Measurements from ENCODE around the gene NCS1. TPM values are rescaled to one million over a fixed set of nuclear protein-coding genes. Genes with fewer than 3 reads are reported as not detected.

The NCS1 gene
- total RNA-seq, 1 experiment from 2014 or later = not detected

- H3K4me2 ChIP-seq (ENCODE audit: low read depth, low read length, poor library complexity, severe bottlenecking) = no peak overlapping the region
- H3K36me3 ChIP-seq (ENCODE audit: insufficient read depth, low read length) = no peaks in the 10 kb centered on the region
- no peak overlapping the region for H2AFZ ChIP-seq (ENCODE audit: low read length)
- no peaks in the 10 kb centered on the region for H3K9me2 ChIP-seq (replicated peaks; ENCODE audit: insufficient read depth, low read length)
- H3K79me2 ChIP-seq (ENCODE audit: low read length) = no peaks in the 10 kb centered on the region
- H4K20me1 ChIP-seq (ENCODE audit: insufficient read depth, low read depth, low read length) = no peaks in the 10 kb centered on the region
- DNase-seq = no peak
- H3K9ac ChIP-seq (ENCODE audit: low read length) = no peak overlapping the region
- H3K27me3 ChIP-seq (ENCODE audit: low read length) = no peaks in the 10 kb centered on the region
- no peaks in the 10 kb centered on the region for H3K4me1 ChIP-seq (ENCODE audit: low read length)
- no peak overlapping the region for H3K4me3 ChIP-seq (ENCODE audit: low read length)
- no peaks in the 10 kb centered on the region for H3K9me3 ChIP-seq (ENCODE audit: low read length)
- H3K27ac ChIP-seq (ENCODE audit: low read length) = no peak overlapping the region
Observed at GRCh38 chr9:130204341-130204740, 32.1 kb downstream of the NCS1 start.

DNA sequence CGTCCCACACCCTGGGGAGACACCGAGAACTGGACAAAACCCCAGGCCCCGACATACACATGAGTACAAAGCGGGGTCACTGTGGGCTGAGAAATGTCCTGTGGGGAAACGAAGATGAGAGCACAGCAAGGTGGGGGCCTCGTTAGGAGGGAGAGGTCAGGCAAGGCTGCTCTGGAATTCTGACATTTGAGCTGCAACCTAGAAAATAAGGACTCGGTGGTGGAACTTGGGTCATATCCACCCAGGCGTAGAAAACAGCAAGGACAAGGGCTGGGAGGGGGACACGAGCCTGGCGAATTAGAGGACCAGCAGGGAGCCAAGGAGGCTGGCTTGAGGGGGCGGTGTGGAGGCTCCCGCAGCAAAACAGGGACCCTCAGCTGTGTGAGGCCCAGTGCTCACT lies 32.8 kb downstream of the NCS1 start:
- no peak overlapping the region for H3K4me3 ChIP-seq (ENCODE audit: low read length)
- H3K4me1 ChIP-seq (ENCODE audit: low read length) = no peaks in the 10 kb centered on the region
- H3K79me2 ChIP-seq (ENCODE audit: low read length) = no peaks in the 10 kb centered on the region
- no peak overlapping the region for H3K9ac ChIP-seq (ENCODE audit: low read length)
- DNase-seq = no peak
- no peaks in the 10 kb centered on the region for H3K9me2 ChIP-seq (replicated peaks; ENCODE audit: insufficient read depth, low read length)
- H3K27ac ChIP-seq (ENCODE audit: low read length) = no peak overlapping the region
- no peaks in the 10 kb centered on the region for H3K36me3 ChIP-seq (ENCODE audit: insufficient read depth, low read length)
- no peaks in the 10 kb centered on the region for H3K9me3 ChIP-seq (ENCODE audit: low read length)
- H3K4me2 ChIP-seq (ENCODE audit: low read depth, low read length, poor library complexity, severe bottlenecking) = no peak overlapping the region
- no peaks in the 10 kb centered on the region for H3K27me3 ChIP-seq (ENCODE audit: low read length)
- H2AFZ ChIP-seq (ENCODE audit: low read length) = no peak overlapping the region
- no peaks in the 10 kb centered on the region for H4K20me1 ChIP-seq (ENCODE audit: insufficient read depth, low read depth, low read length)

- H3K4me1 ChIP-seq (ENCODE audit: low read length) = no peaks in the 10 kb centered on the region
- no peaks in the 10 kb centered on the region for H3K9me2 ChIP-seq (replicated peaks; ENCODE audit: insufficient read depth, low read length)
- no peaks in the 10 kb centered on the region for H4K20me1 ChIP-seq (ENCODE audit: insufficient read depth, low read depth, low read length)
- H3K9ac ChIP-seq (ENCODE audit: low read length) = no peak overlapping the region
- no peaks in the 10 kb centered on the region for H3K36me3 ChIP-seq (ENCODE audit: insufficient read depth, low read length)
- H2AFZ ChIP-seq (ENCODE audit: low read length) = no peak overlapping the region
- no peak overlapping the region for H3K27ac ChIP-seq (ENCODE audit: low read length)
- H3K4me3 ChIP-seq (ENCODE audit: low read length) = no peak overlapping the region
- no peak overlapping the region for H3K4me2 ChIP-seq (ENCODE audit: low read depth, low read length, poor library complexity, severe bottlenecking)
- no peaks in the 10 kb centered on the region for H3K9me3 ChIP-seq (ENCODE audit: low read length)
- no peaks in the 10 kb centered on the region for H3K27me3 ChIP-seq (ENCODE audit: low read length)
- DNase-seq = no peak
- H3K79me2 ChIP-seq (ENCODE audit: low read length) = no peaks in the 10 kb centered on the region
Observed at GRCh38 chr9:130205912-130206311, 33.7 kb downstream of the NCS1 start.

DNA sequence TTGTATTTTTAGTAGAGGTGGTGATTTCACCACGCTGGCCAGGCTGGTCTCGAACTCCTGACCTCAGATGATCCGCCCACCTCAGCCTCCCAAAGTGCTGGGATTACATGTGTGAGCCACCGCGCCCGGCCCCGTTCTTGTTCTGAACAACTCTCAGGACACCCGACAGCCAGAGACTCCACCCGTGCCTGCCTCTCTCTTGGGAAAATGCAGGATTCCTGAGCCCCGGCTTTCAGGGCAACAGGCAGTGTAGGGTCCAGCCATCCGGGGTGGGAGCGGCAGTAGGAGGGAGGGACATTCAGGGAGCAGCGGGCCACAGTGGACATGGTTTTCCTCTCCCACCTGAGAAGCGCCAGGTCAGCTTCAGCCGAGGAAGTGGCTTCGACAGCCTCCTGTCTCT lies 34.4 kb downstream of the NCS1 start:
- no peaks in the 10 kb centered on the region for H3K36me3 ChIP-seq (ENCODE audit: insufficient read depth, low read length)
- no peak overlapping the region for H3K27ac ChIP-seq (ENCODE audit: low read length)
- no peaks in the 10 kb centered on the region; the same call in 1 of the 2 replicates for H3K4me1 ChIP-seq (ENCODE audit: low read length)
- H3K9me2 ChIP-seq (replicated peaks; ENCODE audit: insufficient read depth, low read length) = no peaks in the 10 kb centered on the region
- H2AFZ ChIP-seq (ENCODE audit: low read length) = no peak overlapping the region
- H3K9me3 ChIP-seq (ENCODE audit: low read length) = no peaks in the 10 kb centered on the region
- no peak for DNase-seq
- H4K20me1 ChIP-seq (ENCODE audit: insufficient read depth, low read depth, low read length) = no peaks in the 10 kb centered on the region
- no peak overlapping the region for H3K9ac ChIP-seq (ENCODE audit: low read length)
- no peak overlapping the region for H3K4me3 ChIP-seq (ENCODE audit: low read length)
- no peaks in the 10 kb centered on the region for H3K79me2 ChIP-seq (ENCODE audit: low read length)
- H3K4me2 ChIP-seq (ENCODE audit: low read depth, low read length, poor library complexity, severe bottlenecking) = no peak overlapping the region
- H3K27me3 ChIP-seq (ENCODE audit: low read length) = no peaks in the 10 kb centered on the region

DNA sequence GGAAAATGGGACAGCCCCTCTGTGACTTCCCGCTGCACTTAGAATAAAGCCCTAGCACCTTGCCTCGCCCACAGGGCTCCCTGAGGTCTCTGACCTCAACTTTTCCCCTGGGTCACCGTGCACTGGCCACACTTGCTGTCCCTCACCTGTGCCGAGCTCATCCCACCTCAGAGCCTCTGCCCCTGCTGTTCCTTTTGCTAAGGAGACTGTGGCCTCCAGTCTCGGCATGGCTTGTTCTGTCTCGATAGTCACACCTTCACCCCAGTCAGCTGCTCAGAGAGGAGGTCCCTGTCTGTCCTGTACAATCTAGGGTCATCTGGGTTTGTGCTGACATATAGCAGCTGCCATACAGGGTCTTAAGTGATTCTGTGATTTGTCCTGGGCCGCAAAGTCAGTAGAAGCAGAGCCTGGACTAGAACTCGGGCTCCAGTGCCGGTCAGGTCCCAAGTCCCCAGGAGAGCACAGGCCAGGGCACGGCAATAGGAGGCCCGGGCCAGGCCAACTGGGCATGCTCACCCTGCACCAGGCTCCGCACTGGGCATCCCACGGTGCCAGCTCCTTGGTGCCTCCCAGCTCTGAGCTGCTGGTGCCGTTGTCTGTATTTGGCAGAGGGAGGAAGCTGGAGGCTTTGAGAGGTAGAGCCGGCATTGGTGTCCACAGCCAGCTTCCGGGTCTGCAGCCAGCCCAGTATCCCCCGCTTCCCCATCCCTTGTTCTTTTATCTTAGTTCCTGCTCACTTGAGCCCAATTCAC lies 35.2 kb downstream of the NCS1 start:
- Histone ChIP-seq H3K4me2 (ENCODE audit: low read depth, low read length, poor library complexity, severe bottlenecking) (no peak overlapping the region), H3K9ac (ENCODE audit: low read length) (no peak overlapping the region), H3K9me3 (ENCODE audit: low read length) (no peaks in the 10 kb centered on the region), H4K20me1 (ENCODE audit: insufficient read depth, low read depth, low read length) (no peaks in the 10 kb centered on the region), H3K79me2 (ENCODE audit: low read length) (no peaks in the 10 kb centered on the region), H3K9me2 (replicated peaks; ENCODE audit: insufficient read depth, low read length) (no peaks in the 10 kb centered on the region), H2AFZ (ENCODE audit: low read length) (no peak overlapping the region), H3K27me3 (ENCODE audit: low read length) (no peaks in the 10 kb centered on the region), H3K4me1 (ENCODE audit: low read length) (peaks cover 8% of the 10 kb centered on the region), H3K4me3 (ENCODE audit: low read length) (no peak overlapping the region), H3K27ac (ENCODE audit: low read length) (no peak overlapping the region), H3K36me3 (ENCODE audit: insufficient read depth, low read length) (no peaks in the 10 kb centered on the region)
- no peak for DNase-seq

GRCh38 chr9:130208600-130209347 lies 36.6 kb downstream of the NCS1 start:
- no peak for DNase-seq
- no peak overlapping the region for H3K4me3 ChIP-seq (ENCODE audit: low read length)
- no peaks in the 10 kb centered on the region for H3K36me3 ChIP-seq (ENCODE audit: insufficient read depth, low read length)
- no peak overlapping the region for H3K9ac ChIP-seq (ENCODE audit: low read length)
- no peaks in the 10 kb centered on the region for H3K9me3 ChIP-seq (ENCODE audit: low read length)
- H3K4me2 ChIP-seq (ENCODE audit: low read depth, low read length, poor library complexity, severe bottlenecking) = no peak overlapping the region
- no peaks in the 10 kb centered on the region for H3K27me3 ChIP-seq (ENCODE audit: low read length)
- no peaks in the 10 kb centered on the region for H4K20me1 ChIP-seq (ENCODE audit: insufficient read depth, low read depth, low read length)
- peaks cover 8% of the 10 kb centered on the region for H3K4me1 ChIP-seq (ENCODE audit: low read length)
- no peak overlapping the region for H3K27ac ChIP-seq (ENCODE audit: low read length)
- no peaks in the 10 kb centered on the region for H3K9me2 ChIP-seq (replicated peaks; ENCODE audit: insufficient read depth, low read length)
- no peak overlapping the region for H2AFZ ChIP-seq (ENCODE audit: low read length)
- no peaks in the 10 kb centered on the region for H3K79me2 ChIP-seq (ENCODE audit: low read length)

DNA sequence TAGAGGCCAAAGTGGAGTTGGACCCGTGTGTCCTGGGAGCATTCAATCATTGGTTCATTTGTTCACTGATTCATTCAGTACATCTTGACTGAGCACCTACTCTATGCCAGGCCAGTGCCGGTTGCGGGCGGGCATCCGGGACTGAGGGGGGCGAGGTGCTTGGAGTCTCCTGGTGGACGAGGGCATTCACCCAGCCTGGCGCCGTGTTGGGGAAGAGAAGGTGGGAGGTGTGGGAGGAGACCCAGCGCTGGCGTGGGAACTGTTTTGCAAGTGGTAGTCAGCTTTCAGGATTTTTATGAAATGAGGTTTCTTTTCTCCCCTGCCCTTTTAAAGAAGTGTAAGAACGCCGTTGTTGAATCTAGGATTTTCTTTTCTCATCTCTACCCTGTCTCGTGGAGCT lies 37.2 kb downstream of the NCS1 start:
- no peak overlapping the region for H3K9ac ChIP-seq (ENCODE audit: low read length)
- no peak overlapping the region for H3K27ac ChIP-seq (ENCODE audit: low read length)
- H3K9me2 ChIP-seq (replicated peaks; ENCODE audit: insufficient read depth, low read length) = no peaks in the 10 kb centered on the region
- H3K4me2 ChIP-seq (ENCODE audit: low read depth, low read length, poor library complexity, severe bottlenecking) = no peak overlapping the region
- H3K27me3 ChIP-seq (ENCODE audit: low read length) = no peaks in the 10 kb centered on the region
- no peak overlapping the region for H3K4me3 ChIP-seq (ENCODE audit: low read length)
- no peaks in the 10 kb centered on the region for H3K79me2 ChIP-seq (ENCODE audit: low read length)
- DNase-seq = no peak
- no peaks in the 10 kb centered on the region for H3K36me3 ChIP-seq (ENCODE audit: insufficient read depth, low read length)
- H4K20me1 ChIP-seq (ENCODE audit: insufficient read depth, low read depth, low read length) = no peaks in the 10 kb centered on the region
- H2AFZ ChIP-seq (ENCODE audit: low read length) = no peak overlapping the region
- H3K4me1 ChIP-seq (ENCODE audit: low read length) = peaks cover 8% of the 10 kb centered on the region
- no peaks in the 10 kb centered on the region for H3K9me3 ChIP-seq (ENCODE audit: low read length)

GRCh38 chr9:130211548-130212226 lies 39.5 kb downstream of the NCS1 start:
- Histone ChIP-seq H2AFZ (ENCODE audit: low read length) (no peak overlapping the region), H4K20me1 (ENCODE audit: insufficient read depth, low read depth, low read length) (no peaks in the 10 kb centered on the region), H3K4me3 (ENCODE audit: low read length) (no peak overlapping the region), H3K27me3 (ENCODE audit: low read length) (no peaks in the 10 kb centered on the region), H3K36me3 (ENCODE audit: insufficient read depth, low read length) (no peaks in the 10 kb centered on the region), H3K79me2 (ENCODE audit: low read length) (no peaks in the 10 kb centered on the region), H3K27ac (ENCODE audit: low read length) (no peak overlapping the region), H3K9ac (ENCODE audit: low read length) (no peak overlapping the region), H3K4me1 (ENCODE audit: low read length) (peaks cover 8% of the 10 kb centered on the region), H3K9me2 (replicated peaks; ENCODE audit: insufficient read depth, low read length) (no peaks in the 10 kb centered on the region), H3K9me3 (ENCODE audit: low read length) (no peaks in the 10 kb centered on the region), H3K4me2 (ENCODE audit: low read depth, low read length, poor library complexity, severe bottlenecking) (no peak overlapping the region)
- no peak for DNase-seq

Measured in Karpas-422 (cell line).